Endodermal cell (in vitro differentiated cells): ENCODE results near the gene PANX1. TPM values are rescaled to one million over a fixed set of nuclear protein-coding genes. Genes with fewer than 3 reads are reported as not detected.

Experiments used
- DNase-seq: peaks from one replicate; pipeline ENCODE4 v3.0.0-alpha.2; 2017
- H3K27ac ChIP-seq: 2 replicates; pipeline ENCODE4 v1.5.1; 2013; ENCODE audit warnings: mild to moderate bottlenecking, low read depth, low read length, moderate library complexity
- H3K27me3 ChIP-seq: 2 replicates; pipeline ENCODE4 v1.6.1; 2013; ENCODE audit warnings: mild to moderate bottlenecking, low read length, moderate library complexity; ENCODE audit not compliant: insufficient read depth, control insufficient read depth, poor library complexity, severe bottlenecking
- H3K36me3 ChIP-seq: 2 replicates; pipeline ENCODE4 v1.7.0; 2013; ENCODE audit warnings: mild to moderate bottlenecking, low read length, moderate library complexity; ENCODE audit not compliant: control insufficient read depth, insufficient read depth
- H3K4me1 ChIP-seq: one replicate; pipeline ENCODE4 v1.7.0; 2013; ENCODE audit warnings: low read length; ENCODE audit not compliant: control insufficient read depth, insufficient read depth
- H3K4me3 ChIP-seq: 2 replicates; pipeline ENCODE4 v1.5.1; 2013; ENCODE audit warnings: mild to moderate bottlenecking, low read length, moderate library complexity
- H3K9ac ChIP-seq: 2 replicates; pipeline ENCODE4 v1.6.1; 2013; ENCODE audit warnings: mild to moderate bottlenecking, low read length, moderate library complexity; ENCODE audit not compliant: poor library complexity, severe bottlenecking; ENCODE audit errors: extremely low read depth
- H3K9me3 ChIP-seq: 2 replicates; pipeline ENCODE4 v1.6.1; 2013; ENCODE audit warnings: mild to moderate bottlenecking, low read length, moderate library complexity; ENCODE audit not compliant: control insufficient read depth
- H3K27ac Mint-ChIP-seq: 2 replicates; pipeline ENCODE4 v1.8.0; 2020; ENCODE audit warnings: mixed read lengths
- H3K27me3 Mint-ChIP-seq: 2 replicates; pipeline ENCODE4 v1.8.0; 2021; ENCODE audit warnings: mild to moderate bottlenecking, mixed read lengths; ENCODE audit not compliant: insufficient read depth
- H3K36me3 Mint-ChIP-seq: 2 replicates; pipeline ENCODE4 v1.8.0; 2020; ENCODE audit warnings: low read depth, mixed read lengths
- H3K4me1 Mint-ChIP-seq: 2 replicates; pipeline ENCODE4 v1.8.0; 2020; ENCODE audit warnings: mixed read lengths
- H3K4me3 Mint-ChIP-seq: 2 replicates; pipeline ENCODE4 v1.8.0; 2020; ENCODE audit warnings: mild to moderate bottlenecking, moderate library complexity, mixed read lengths
- H3K9me3 Mint-ChIP-seq: 2 replicates; pipeline ENCODE4 v1.8.0; 2020; ENCODE audit warnings: mild to moderate bottlenecking, mixed read lengths
- WGBS, 2 experiments: methylation state at CpG; one replicate each; pipeline versions ENCODE4 v1.1.5 to v1.1.7; 2013; ENCODE audit warnings: missing lambda C conversion rate in 2 of 2, mixed read lengths in 1 of 2; ENCODE audit not compliant: insufficient coverage in 1 of 2, insufficient read length in 1 of 2; 5-methylcytosine and 5-hydroxymethylcytosine counted together
- total RNA-seq, 2 donors: library from RNA; stranded (reverse); fragmentation: NEBNext Ultra II Directional in 1 of 2; extraction: Animal tissue kit (Norgen Biotek cat#: 25700) in 1 of 2; gene quantifications; 2 replicates in 1 of 2; 3 replicates in 1 of 2; pipeline ENCODE4 v1.2.1, GENCODE V29; 2021
- TF ChIP-seq, protein P1 (sequence below): fragments of 200-600 bp; sonication (generic); conservative IDR thresholded peaks from 2 replicates; pipeline ENCODE4 v1.5.0; 2021; ENCODE audit warnings: antibody characterized with exemption, mild to moderate bottlenecking

The PANX1 gene
- total RNA-seq, 2 donors from 2014 or later, result 19.4 to 21.0 TPM

DNA sequence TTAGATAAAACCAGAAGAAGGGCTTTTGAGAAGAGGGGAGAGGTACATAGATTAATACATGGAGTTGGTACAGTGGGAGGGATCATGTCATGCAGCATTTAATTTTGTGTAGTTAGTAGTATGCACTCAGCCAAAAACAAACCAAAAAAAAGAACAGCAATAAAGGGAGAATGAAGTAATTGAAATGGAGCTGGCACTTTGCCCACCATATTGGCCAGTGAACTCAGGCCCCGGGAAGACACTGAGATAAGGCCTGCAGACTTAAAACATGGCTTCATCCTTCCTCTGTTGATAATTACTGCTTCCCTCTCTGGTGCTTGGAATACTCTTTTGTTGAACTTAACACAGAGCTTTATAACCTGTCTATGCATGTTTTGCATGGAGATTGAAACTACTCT is 3.1 kb downstream of the PANX1 start:
- TF ChIP-seq, protein P1, sequence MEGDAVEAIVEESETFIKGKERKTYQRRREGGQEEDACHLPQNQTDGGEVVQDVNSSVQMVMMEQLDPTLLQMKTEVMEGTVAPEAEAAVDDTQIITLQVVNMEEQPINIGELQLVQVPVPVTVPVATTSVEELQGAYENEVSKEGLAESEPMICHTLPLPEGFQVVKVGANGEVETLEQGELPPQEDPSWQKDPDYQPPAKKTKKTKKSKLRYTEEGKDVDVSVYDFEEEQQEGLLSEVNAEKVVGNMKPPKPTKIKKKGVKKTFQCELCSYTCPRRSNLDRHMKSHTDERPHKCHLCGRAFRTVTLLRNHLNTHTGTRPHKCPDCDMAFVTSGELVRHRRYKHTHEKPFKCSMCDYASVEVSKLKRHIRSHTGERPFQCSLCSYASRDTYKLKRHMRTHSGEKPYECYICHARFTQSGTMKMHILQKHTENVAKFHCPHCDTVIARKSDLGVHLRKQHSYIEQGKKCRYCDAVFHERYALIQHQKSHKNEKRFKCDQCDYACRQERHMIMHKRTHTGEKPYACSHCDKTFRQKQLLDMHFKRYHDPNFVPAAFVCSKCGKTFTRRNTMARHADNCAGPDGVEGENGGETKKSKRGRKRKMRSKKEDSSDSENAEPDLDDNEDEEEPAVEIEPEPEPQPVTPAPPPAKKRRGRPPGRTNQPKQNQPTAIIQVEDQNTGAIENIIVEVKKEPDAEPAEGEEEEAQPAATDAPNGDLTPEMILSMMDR, result no peak
- WGBS, 2 experiments, result 71 to 100% methylated on average over 1 of the region's 1 CpG
- no peaks in the 10 kb centered on the region for H3K9me3 Mint-ChIP-seq
- Histone ChIP-seq H3K36me3 (peaks cover 8% of the 10 kb centered on the region), H3K9me3 (no peaks in the 10 kb centered on the region), H3K4me1 (peaks cover 7% of the 10 kb centered on the region), H3K27me3 (no peaks in the 10 kb centered on the region), H3K27ac (no peak overlapping the region), H3K4me3 (peak overlapping the region; percentile 94), H3K9ac (no peak overlapping the region)
- H3K4me1 Mint-ChIP-seq, result peaks cover 7% of the 10 kb centered on the region
- peak; percentile 2 for DNase-seq
- no peak overlapping the region for H3K4me3 Mint-ChIP-seq
- peaks cover 2% of the 10 kb centered on the region for H3K27me3 Mint-ChIP-seq
- peaks cover 7% of the 10 kb centered on the region for H3K36me3 Mint-ChIP-seq
- no peak overlapping the region for H3K27ac Mint-ChIP-seq

GRCh38 chr11:94132152-94132558 is 3.5 kb downstream of the PANX1 start:
- peaks cover 8% of the 10 kb centered on the region for H3K36me3 Mint-ChIP-seq
- 88 to 93% methylated on average over 3 to 5 of the region's 5 CpGs for WGBS, 2 experiments
- H3K4me1 Mint-ChIP-seq, result peaks cover 7% of the 10 kb centered on the region
- TF ChIP-seq, protein P1, result no peak
- no peaks in the 10 kb centered on the region for H3K9me3 ChIP-seq
- no peak overlapping the region for H3K9ac ChIP-seq
- H3K36me3 ChIP-seq, result peaks cover 8% of the 10 kb centered on the region
- peak overlapping the region; percentile 94 for H3K4me3 ChIP-seq
- no peaks in the 10 kb centered on the region for H3K27me3 ChIP-seq
- H3K4me1 ChIP-seq, result peaks cover 7% of the 10 kb centered on the region
- H3K27ac ChIP-seq, result no peak overlapping the region
- H3K27ac Mint-ChIP-seq, result no peak overlapping the region
- no peak overlapping the region for H3K4me3 Mint-ChIP-seq
- H3K9me3 Mint-ChIP-seq, result no peaks in the 10 kb centered on the region
- peak; percentile 34 for DNase-seq
- H3K27me3 Mint-ChIP-seq, result peaks cover 2% of the 10 kb centered on the region

GRCh38 chr11:94132823-94133408 is 4.3 kb downstream of the PANX1 start:
- Mint-ChIP-seq H3K9me3 (no peaks in the 10 kb centered on the region), H3K27me3 (no peaks in the 10 kb centered on the region), H3K27ac (no peak overlapping the region), H3K4me1 (peaks cover 5% of the 10 kb centered on the region), H3K36me3 (peaks cover 8% of the 10 kb centered on the region), H3K4me3 (no peak overlapping the region)
- TF ChIP-seq, protein P1, result no peak
- Histone ChIP-seq H3K27me3 (no peaks in the 10 kb centered on the region), H3K36me3 (peaks cover 8% of the 10 kb centered on the region), H3K9me3 (no peaks in the 10 kb centered on the region), H3K27ac (no peak overlapping the region), H3K4me3 (no peak overlapping the region), H3K4me1 (peaks cover 7% of the 10 kb centered on the region), H3K9ac (no peak overlapping the region)
- 95 to 100% methylated on average over 2 to 3 of the region's 4 CpGs for WGBS, 2 experiments
- DNase-seq, result peak; percentile 29
